Hepatocyte (in vitro differentiated cells): ENCODE data around the gene PCDH1. TPM values are rescaled to one million over a fixed set of nuclear protein-coding genes. Genes with fewer than 3 reads are reported as not detected.

Experiments used
- DNase-seq: peaks from one replicate; pipeline ENCODE4 v3.0.0-alpha.2; 2016; ENCODE audit warnings: low spot score
- H2AFZ ChIP-seq: fragments of 200-600 bp; sonication (generic); 2 replicates; pipeline ENCODE4 v1.6.0; 2016; ENCODE audit warnings: antibody characterized with exemption, mild to moderate bottlenecking
- H3K27ac ChIP-seq: fragments of 200-600 bp; sonication (generic); 2 replicates; pipeline ENCODE4 v1.5.1; 2016; ENCODE audit warnings: mild to moderate bottlenecking
- H3K27me3 ChIP-seq: fragments of 200-600 bp; sonication (generic); 2 replicates; pipeline ENCODE4 v1.6.1; 2016
- H3K36me3 ChIP-seq: fragments of 200-600 bp; sonication (generic); replicated peaks from 2 replicates; pipeline ENCODE4 v1.5.1; 2016; ENCODE audit warnings: low read depth; ENCODE audit not compliant: insufficient read depth
- H3K4me1 ChIP-seq: fragments of 200-600 bp; sonication (generic); 2 replicates; pipeline ENCODE4 v1.5.1; 2016; ENCODE audit warnings: mild to moderate bottlenecking, moderate library complexity; ENCODE audit not compliant: insufficient read depth
- H3K4me2 ChIP-seq: fragments of 200-600 bp; sonication (generic); 2 replicates; pipeline ENCODE4 v1.6.0; 2016
- H3K4me3 ChIP-seq: fragments of 200-600 bp; sonication (generic); 2 replicates; pipeline ENCODE4 v1.5.1; 2016; ENCODE audit warnings: mild to moderate bottlenecking
- H3K79me2 ChIP-seq: fragments of 200-600 bp; sonication (generic); 2 replicates; pipeline ENCODE4 v1.6.0; 2017; ENCODE audit warnings: mild to moderate bottlenecking
- H3K9me2 ChIP-seq: fragments of 200-600 bp; sonication (generic); replicated peaks from 2 replicates; pipeline ENCODE4 v1.6.0; 2017; ENCODE audit warnings: mild to moderate bottlenecking; ENCODE audit not compliant: insufficient read depth
- H3K9me3 ChIP-seq: fragments of 200-600 bp; sonication (generic); 2 replicates; pipeline ENCODE4 v1.5.1; 2016; ENCODE audit warnings: low read depth, mild to moderate bottlenecking
- H4K20me1 ChIP-seq: fragments of 200-600 bp; sonication (generic); 2 replicates; pipeline ENCODE4 v1.6.0; 2016; ENCODE audit warnings: mild to moderate bottlenecking; ENCODE audit not compliant: insufficient read depth, poor library complexity, severe bottlenecking
- CTCF ChIP-seq: fragments of 200-600 bp; sonication (generic); IDR thresholded peaks from 2 replicates; pipeline ENCODE4 v1.5.1; 2016; ENCODE audit warnings: antibody characterized with exemption, mild to moderate bottlenecking; ENCODE audit not compliant: poor library complexity
- EZH2 ChIP-seq: fragments of 200-600 bp; sonication (generic); IDR thresholded peaks from 2 replicates; pipeline ENCODE4 v1.6.1; 2016; ENCODE audit warnings: antibody characterized with exemption, mild to moderate bottlenecking, borderline replicate concordance
- EZH2phosphoT487 ChIP-seq: fragments of 200-600 bp; sonication (generic); IDR thresholded peaks from one replicate; pipeline ENCODE4 v1.6.1; 2018; ENCODE audit warnings: antibody characterized with exemption, mild to moderate bottlenecking, low read depth, moderate library complexity; ENCODE audit not compliant: unreplicated experiment, severe bottlenecking
- WGBS: methylation state at CpG from one replicate; pipeline ENCODE4 v1.1.6; 2016; ENCODE audit warnings: low lambda C conversion rate; ENCODE audit errors: missing lambda C conversion rate; 5-methylcytosine and 5-hydroxymethylcytosine counted together
- polyA plus RNA-seq: library from polyadenylated mRNA; unstranded; fragments of >200 nt; fragmentation: Nextera tagmentation; extraction: Ambion mirVana; gene quantifications from 2 replicates; pipeline ENCODE4 v1.2.1, GENCODE V29; 2016
- total RNA-seq: library from RNA; depleted of rRNA; stranded (reverse); fragments of >200 nt; gene quantifications from 2 replicates; pipeline ENCODE4 v1.2.3, GENCODE V29; 2014

The PCDH1 gene
- total and polyA plus RNA-seq, 2 experiments from 2014 or later: 8.6 to 10.5 TPM

- Histone ChIP-seq H3K79me2 (peaks cover 4% of the 10 kb centered on the region), H4K20me1 (no peaks in the 10 kb centered on the region), H3K4me2 (no peak overlapping the region), H3K9me2 (no peaks in the 10 kb centered on the region), H3K27ac (no peak overlapping the region), H3K9me3 (no peaks in the 10 kb centered on the region), H3K36me3 (no peaks in the 10 kb centered on the region), H3K4me3 (no peak overlapping the region), H3K4me1 (peaks cover 12% of the 10 kb centered on the region), H3K27me3 (no peaks in the 10 kb centered on the region), H2AFZ (no peak overlapping the region)
- WGBS: 61% methylated on average over 5 of the region's 5 CpGs
- TF ChIP-seq EZH2 (no peak), CTCF (no peak), EZH2phosphoT487 (no peak)
- peak; percentile 2 for DNase-seq
Measured at GRCh38 chr5:141870228-141870627, 8.0 kb downstream of the PCDH1 start.

GRCh38 chr5:141869514-141869913, 8.7 kb downstream of the PCDH1 start:
- H4K20me1 ChIP-seq: no peaks in the 10 kb centered on the region
- no peak overlapping the region for H2AFZ ChIP-seq
- no peak overlapping the region for H3K4me2 ChIP-seq
- no peaks in the 10 kb centered on the region for H3K27me3 ChIP-seq
- no peaks in the 10 kb centered on the region for H3K9me2 ChIP-seq
- 81% methylated on average over 9 of the region's 9 CpGs for WGBS
- TF ChIP-seq CTCF: no peak
- no peak for TF ChIP-seq EZH2
- no peak for TF ChIP-seq EZH2phosphoT487
- DNase-seq: no peak
- H3K4me1 ChIP-seq: peaks cover 10% of the 10 kb centered on the region
- H3K27ac ChIP-seq: no peak overlapping the region
- no peaks in the 10 kb centered on the region for H3K9me3 ChIP-seq
- no peaks in the 10 kb centered on the region for H3K36me3 ChIP-seq
- peaks cover 4% of the 10 kb centered on the region for H3K79me2 ChIP-seq
- H3K4me3 ChIP-seq: no peak overlapping the region

GRCh38 chr5:141869040-141869439, 9.2 kb downstream of the PCDH1 start:
- H3K79me2 ChIP-seq: peaks cover 4% of the 10 kb centered on the region
- TF ChIP-seq CTCF (no peak), EZH2phosphoT487 (no peak), EZH2 (no peak)
- no peak overlapping the region for H3K4me2 ChIP-seq
- no peaks in the 10 kb centered on the region for H4K20me1 ChIP-seq
- H2AFZ ChIP-seq: no peak overlapping the region
- H3K4me3 ChIP-seq: no peak overlapping the region
- no peak overlapping the region for H3K27ac ChIP-seq
- WGBS: 94% methylated on average over 14 of the region's 14 CpGs
- DNase-seq: no peak
- H3K27me3 ChIP-seq: no peaks in the 10 kb centered on the region
- no peaks in the 10 kb centered on the region for H3K9me3 ChIP-seq
- H3K4me1 ChIP-seq: peaks cover 10% of the 10 kb centered on the region
- H3K36me3 ChIP-seq: no peaks in the 10 kb centered on the region
- H3K9me2 ChIP-seq: no peaks in the 10 kb centered on the region

GRCh38 chr5:141868541-141868940, 9.7 kb downstream of the PCDH1 start:
- Histone ChIP-seq H3K79me2 (peaks cover 4% of the 10 kb centered on the region), H3K27ac (no peak overlapping the region), H3K27me3 (no peaks in the 10 kb centered on the region), H3K9me2 (no peaks in the 10 kb centered on the region), H3K4me2 (no peak overlapping the region), H3K4me3 (no peak overlapping the region), H3K36me3 (no peaks in the 10 kb centered on the region), H2AFZ (no peak overlapping the region), H3K9me3 (no peaks in the 10 kb centered on the region), H3K4me1 (peaks cover 5% of the 10 kb centered on the region), H4K20me1 (no peaks in the 10 kb centered on the region)
- no peak for DNase-seq
- WGBS: 96% methylated on average over 16 of the region's 16 CpGs
- no peak for TF ChIP-seq CTCF
- TF ChIP-seq EZH2: no peak
- TF ChIP-seq EZH2phosphoT487: no peak
